Right lobe of liver (tissue), 4 donors: ENCODE results near the gene TAF1.
"Not testable (repeated sequence)": the region's sequence is repeated elsewhere in the genome, so short reads cannot be mapped to it uniquely, and the experiment has no call there.

Experiments used
- POLR2A ChIP-seq: fragments of 450-650 bp; IDR thresholded peaks from one replicate; pipeline ENCODE4 v1.6.1; 2017; ENCODE audit warnings: antibody characterized with exemption, mild to moderate bottlenecking
- TF ChIP-seq, protein P1 (sequence below), 4 donors: fragments of 200-600 bp in 3 of 4; fragments of 450-650 bp in 1 of 4; IDR thresholded peaks; one replicate each; pipeline versions ENCODE4 v1.5.1 to v1.8.0; 2016 to 2022; ENCODE audit warnings: antibody characterized with exemption in 4 of 4, mild to moderate bottlenecking in 2 of 4
- donor health status: DM: no; HTN: no; CAD: no.
- donor health status: DM: no; HTN: no; CAD: no.
- donor health status: DM: no; HTN: yes; CAD: no.

DNA sequence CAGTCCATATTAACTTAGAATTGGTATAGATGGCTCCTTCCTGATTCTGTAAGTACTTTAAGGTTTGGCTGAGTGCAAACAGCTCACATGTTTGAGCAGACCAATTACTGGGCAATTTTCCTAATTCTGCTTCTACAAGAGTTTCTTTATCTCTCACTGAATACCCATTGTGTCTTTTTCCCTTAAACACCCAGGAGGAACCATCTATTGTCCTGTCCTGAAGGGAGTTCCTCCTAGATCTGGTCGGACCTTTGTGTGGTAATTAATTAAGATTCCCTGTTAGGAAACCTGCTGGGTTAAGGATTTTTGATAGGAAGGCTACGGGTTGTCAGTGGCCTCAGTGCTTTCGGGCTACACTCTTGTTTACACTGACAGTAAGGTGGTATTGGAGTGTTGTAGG is 129.8 kb downstream of the TAF1 start:
- TF ChIP-seq, protein P1, sequence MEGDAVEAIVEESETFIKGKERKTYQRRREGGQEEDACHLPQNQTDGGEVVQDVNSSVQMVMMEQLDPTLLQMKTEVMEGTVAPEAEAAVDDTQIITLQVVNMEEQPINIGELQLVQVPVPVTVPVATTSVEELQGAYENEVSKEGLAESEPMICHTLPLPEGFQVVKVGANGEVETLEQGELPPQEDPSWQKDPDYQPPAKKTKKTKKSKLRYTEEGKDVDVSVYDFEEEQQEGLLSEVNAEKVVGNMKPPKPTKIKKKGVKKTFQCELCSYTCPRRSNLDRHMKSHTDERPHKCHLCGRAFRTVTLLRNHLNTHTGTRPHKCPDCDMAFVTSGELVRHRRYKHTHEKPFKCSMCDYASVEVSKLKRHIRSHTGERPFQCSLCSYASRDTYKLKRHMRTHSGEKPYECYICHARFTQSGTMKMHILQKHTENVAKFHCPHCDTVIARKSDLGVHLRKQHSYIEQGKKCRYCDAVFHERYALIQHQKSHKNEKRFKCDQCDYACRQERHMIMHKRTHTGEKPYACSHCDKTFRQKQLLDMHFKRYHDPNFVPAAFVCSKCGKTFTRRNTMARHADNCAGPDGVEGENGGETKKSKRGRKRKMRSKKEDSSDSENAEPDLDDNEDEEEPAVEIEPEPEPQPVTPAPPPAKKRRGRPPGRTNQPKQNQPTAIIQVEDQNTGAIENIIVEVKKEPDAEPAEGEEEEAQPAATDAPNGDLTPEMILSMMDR (IDR thresholded peaks at IDR 0.05): not testable (repeated sequence)
- TF ChIP-seq POLR2A: not testable (repeated sequence)
